Kidney (tissue), 14 donors: ENCODE data around the gene OCIAD1. TPM values are rescaled to one million over a fixed set of nuclear protein-coding genes. Genes with fewer than 3 reads are reported as not detected.

Experiments
- DNase-seq, 5 donors: peaks; one replicate each; pipeline ENCODE4 v3.0.0-alpha.2; 2013 to 2020
- FAIRE-seq: peaks from 2 replicates; lab custom pipeline; 2012; peaks lifted over from hg19 to GRCh38; lab: Jason Lieb, UNC
- H3K27ac ChIP-seq, 2 donors: one replicate each; pipeline ENCODE4 v1.7.0; 2013; ENCODE audit warnings: low read depth in 2 of 2, low read length in 2 of 2, inconsistent platforms in 1 of 2
- H3K27me3 ChIP-seq: one replicate; pipeline ENCODE4 v1.7.1; 2013; ENCODE audit warnings: low read length, inconsistent platforms; ENCODE audit not compliant: control insufficient read depth, insufficient read depth
- H3K36me3 ChIP-seq, 3 donors: one replicate each; pipeline versions ENCODE4 v1.7.0 to v1.7.1; 2013; ENCODE audit warnings: low read length in 3 of 3, control low read depth in 1 of 3, inconsistent platforms in 1 of 3; ENCODE audit not compliant: insufficient read depth in 3 of 3, control insufficient read depth in 2 of 3
- H3K4me1 ChIP-seq, 3 donors: one replicate each; pipeline versions ENCODE4 v1.7.0 to v1.7.1; 2013; ENCODE audit warnings: low read length in 3 of 3, inconsistent platforms in 1 of 3, low read depth in 1 of 3; ENCODE audit not compliant: control insufficient read depth in 2 of 3, insufficient read depth in 2 of 3
- H3K4me3 ChIP-seq, 3 donors: one replicate each; pipeline versions ENCODE4 v1.7.0 to v1.8.1; 2013; ENCODE audit warnings: low read length in 3 of 3, control low read depth in 1 of 3, inconsistent platforms in 1 of 3
- H3K9ac ChIP-seq, 3 donors: one replicate each; pipeline versions ENCODE4 v1.7.0 to v1.7.1; 2013; ENCODE audit warnings: low read length in 3 of 3, control low read depth in 1 of 3, inconsistent platforms in 1 of 3
- H3K9me3 ChIP-seq, 3 donors: one replicate each; pipeline versions ENCODE4 v1.7.0 to v1.7.1; 2013; ENCODE audit warnings: low read length in 3 of 3, control low read depth in 1 of 3, inconsistent platforms in 1 of 3; ENCODE audit not compliant: control insufficient read depth in 2 of 3, insufficient read depth in 1 of 3
- CTCF ChIP-seq: IDR thresholded peaks from 3 replicates; pipeline ENCODE4 v1.5.1; 2012; ENCODE audit warnings: mild to moderate bottlenecking, moderate library complexity, borderline replicate concordance; ENCODE audit not compliant: insufficient read depth; ENCODE audit errors: extremely low read depth
- intact Hi-C: fragments of 100-400 bp; cut with DNase I; formaldehyde crosslinking; loops from one replicate; pipeline ENCODE4 v1.11.1; 2022
- polyA plus RNA-seq: library from polyadenylated mRNA; stranded (reverse); fragments of 350-450 nt; fragmentation: Illumina TruSeq; extraction: RNeasy Lipid Tissue Mini Kit (QIAGEN cat#74804); gene quantifications from one replicate; pipeline ENCODE4 v1.2.3, GENCODE V29; 2014; ENCODE audit warnings: low read depth, low replicate concordance; ENCODE audit not compliant: insufficient read depth
- total RNA-seq: library from RNA; stranded (reverse); fragmentation: NEBNext Ultra II Directional; extraction: Animal tissue kit (Norgen Biotek cat#: 25700); gene quantifications from one replicate; pipeline ENCODE4 v1.2.1, GENCODE V29; 2021
- donor health status: control.
- donor health status: control.
- donor health status: control.
- donor health status: control.
- donor health status: control.
- donor health status: DM: yes; HTN: yes; CAD: no.
- donor health status: Normal renal cell carcinoma (clear cell type).

The OCIAD1 gene
- total and polyA plus RNA-seq, 2 donors from 2014 or later = 142 to 218 TPM

GRCh38 chr4:48791313-48791712 lies 39.6 kb upstream of the OCIAD1 start:
- FAIRE-seq = no peak
- Histone ChIP-seq H3K4me3 (no peak overlapping the region), H3K9ac (no peak overlapping the region), H3K27me3 (no peaks in the 10 kb centered on the region), H3K27ac (no peak overlapping the region), H3K36me3 (no peaks in the 10 kb centered on the region), H3K9me3 (no peaks in the 10 kb centered on the region), H3K4me1 (no peaks in the 10 kb centered on the region)
- DNase-seq = no peak
- intact Hi-C loops = no loop called here
- no peak for TF ChIP-seq CTCF

- FAIRE-seq = no peak
- Histone ChIP-seq H3K27me3 (no peaks in the 10 kb centered on the region), H3K4me3 (no peak overlapping the region), H3K4me1 (no peaks in the 10 kb centered on the region), H3K9me3 (no peaks in the 10 kb centered on the region), H3K27ac (no peak overlapping the region), H3K9ac (no peak overlapping the region), H3K36me3 (no peaks in the 10 kb centered on the region)
- DNase-seq = no peak
- intact Hi-C loops = no loop called here
- no peak for TF ChIP-seq CTCF
Observed at GRCh38 chr4:48792348-48793006, 38.4 kb upstream of the OCIAD1 start.

GRCh38 chr4:48795108-48795507 lies 35.8 kb upstream of the OCIAD1 start:
- DNase-seq = no peak
- Histone ChIP-seq H3K27ac (no peak overlapping the region), H3K27me3 (no peaks in the 10 kb centered on the region), H3K9ac (no peak overlapping the region), H3K4me3 (no peak overlapping the region), H3K36me3 (no peaks in the 10 kb centered on the region), H3K9me3 (no peaks in the 10 kb centered on the region), H3K4me1 (no peaks in the 10 kb centered on the region)
- intact Hi-C loops = no loop called here
- no peak for TF ChIP-seq CTCF
- FAIRE-seq = no peak
